Measurements from ENCODE around the gene TPRX2. TPM values are rescaled to one million over a fixed set of nuclear protein-coding genes. Genes with fewer than 3 reads are reported as not detected.
"Not testable (repeated sequence)": the region's sequence is repeated elsewhere in the genome, so short reads cannot be mapped to it uniquely, and the experiment has no call there.

The TPRX2 gene
- total RNA-seq, 2 experiments from 2014 or later: not detected

- peaks cover 0 to 4% of the 10 kb centered on the region in 2 experiments for H3K27me3 ChIP-seq (ENCODE audit: control insufficient read depth in 1 of 2, insufficient read depth in 2 of 2, low read length in 2 of 2)
- Mint-ChIP-seq H3K4me3 (no peak overlapping the region), H3K4me1 (ENCODE audit: low read depth) (no peaks in the 10 kb centered on the region), H3K9me3 (no peaks in the 10 kb centered on the region), H3K27ac (no peak overlapping the region), H3K36me3 (ENCODE audit: low read depth) (no peaks in the 10 kb centered on the region), H3K27me3 (peaks cover 26% of the 10 kb centered on the region)
- no peak overlapping the region for H3K4me3 ChIP-seq (ENCODE audit: low read length)
- H3K4me1 ChIP-seq (ENCODE audit: insufficient read depth, low read length): peaks cover 8% of the 10 kb centered on the region
- intact Hi-C loops (cut with DNase I, micrococcal nuclease): no loop called here
- H3K9me3 ChIP-seq (ENCODE audit: control insufficient read depth in 1 of 2, insufficient read depth in 1 of 2, low read length in 2 of 2): peaks cover 0 to 8% of the 10 kb centered on the region in 2 experiments
- ChIA-PET CTCF (interaction anchor here (0.7 kb wide), 1 partner anchor 274 kb away, joined by 3 read pairs; no protein-coding TSS in a partner anchor), POLR2A (no interaction called here)
- no peaks in the 10 kb centered on the region for H3K36me3 ChIP-seq (ENCODE audit: insufficient read depth, low read length)
- H3K27ac ChIP-seq (ENCODE audit: low read depth in 1 of 2, low read length in 2 of 2): no peak overlapping the region
- ATAC-seq (ENCODE audit: poor library complexity) (no peak), DNase-seq (no peak)
- no peak for TF ChIP-seq CTCF (IDR thresholded peaks at IDR 0.05)
Observed at GRCh38 chr19:47865166-47865565, 6.1 kb downstream of the TPRX2 start.

GRCh38 chr19:47878906-47879305 lies 19.9 kb downstream of the TPRX2 start:
- H3K4me1 ChIP-seq (ENCODE audit: insufficient read depth, low read length): no peaks in the 10 kb centered on the region
- H3K4me3 Mint-ChIP-seq: no peak overlapping the region
- H3K27ac ChIP-seq (ENCODE audit: low read depth in 1 of 2, low read length in 2 of 2): no peak overlapping the region
- H3K27me3 Mint-ChIP-seq: peaks cover 36% of the 10 kb centered on the region
- intact Hi-C loops (cut with DNase I, micrococcal nuclease): no loop called here
- H3K27ac Mint-ChIP-seq: no peak overlapping the region
- CTCF ChIA-PET: no interaction called here
- no peaks in the 10 kb centered on the region for H3K36me3 Mint-ChIP-seq (ENCODE audit: low read depth)
- no peaks in the 10 kb centered on the region for H3K9me3 Mint-ChIP-seq
- no peak overlapping the region for H3K4me3 ChIP-seq (ENCODE audit: low read length)
- no peak for TF ChIP-seq CTCF (IDR thresholded peaks at IDR 0.05)
- ATAC-seq (ENCODE audit: poor library complexity) (no peak), DNase-seq (no peak)
- no peaks in the 10 kb centered on the region for H3K36me3 ChIP-seq (ENCODE audit: insufficient read depth, low read length)
- no peaks in the 10 kb centered on the region for H3K9me3 ChIP-seq (ENCODE audit: control insufficient read depth in 1 of 2, insufficient read depth in 1 of 2, low read length in 2 of 2)
- H3K27me3 ChIP-seq (ENCODE audit: control insufficient read depth in 1 of 2, insufficient read depth in 2 of 2, low read length in 2 of 2): peaks cover 0 to 7% of the 10 kb centered on the region in 2 experiments
- no peaks in the 10 kb centered on the region for H3K4me1 Mint-ChIP-seq (ENCODE audit: low read depth)
- POLR2A ChIA-PET: no interaction called here

- H3K4me1 ChIP-seq (ENCODE audit: insufficient read depth, low read length); CTCF ChIA-PET; H3K27ac Mint-ChIP-seq; H3K4me1 Mint-ChIP-seq (ENCODE audit: low read depth); H3K4me3 Mint-ChIP-seq; H3K27ac ChIP-seq (ENCODE audit: low read depth in 1 of 2, low read length in 2 of 2); H3K27me3 ChIP-seq (ENCODE audit: control insufficient read depth in 1 of 2, insufficient read depth in 2 of 2, low read length in 2 of 2); ATAC-seq (ENCODE audit: poor library complexity); H3K9me3 Mint-ChIP-seq; H3K36me3 Mint-ChIP-seq (ENCODE audit: low read depth); H3K4me3 ChIP-seq (ENCODE audit: low read length); H3K36me3 ChIP-seq (ENCODE audit: insufficient read depth, low read length); H3K9me3 ChIP-seq (ENCODE audit: control insufficient read depth in 1 of 2, insufficient read depth in 1 of 2, low read length in 2 of 2); POLR2A ChIA-PET; DNase-seq; intact Hi-C loops (cut with DNase I, micrococcal nuclease): not testable (repeated sequence)
- H3K27me3 Mint-ChIP-seq: peaks cover 36% of the 10 kb centered on the region
Observed at GRCh38 chr19:47879385-47879784, 20.4 kb downstream of the TPRX2 start.

- ATAC-seq (ENCODE audit: poor library complexity) (no peak), DNase-seq (no peak)
- Histone ChIP-seq H3K36me3 (ENCODE audit: insufficient read depth, low read length) (no peaks in the 10 kb centered on the region), H3K9me3 (ENCODE audit: control insufficient read depth in 1 of 2, insufficient read depth in 1 of 2, low read length in 2 of 2) (no peaks in the 10 kb centered on the region), H3K27me3 (ENCODE audit: control insufficient read depth in 1 of 2, insufficient read depth in 2 of 2, low read length in 2 of 2) (peaks cover 0 to 7% of the 10 kb centered on the region in 2 experiments), H3K4me3 (ENCODE audit: low read length) (no peak overlapping the region), H3K27ac (ENCODE audit: low read depth in 1 of 2, low read length in 2 of 2) (no peak overlapping the region), H3K4me1 (ENCODE audit: insufficient read depth, low read length) (no peaks in the 10 kb centered on the region)
- ChIA-PET POLR2A (no interaction called here), CTCF (no interaction called here)
- intact Hi-C loops (cut with DNase I, micrococcal nuclease): no loop called here
- Mint-ChIP-seq H3K4me1 (ENCODE audit: low read depth) (no peaks in the 10 kb centered on the region), H3K27ac (no peak overlapping the region), H3K4me3 (no peak overlapping the region), H3K9me3 (no peaks in the 10 kb centered on the region), H3K36me3 (ENCODE audit: low read depth) (no peaks in the 10 kb centered on the region), H3K27me3 (peaks cover 40% of the 10 kb centered on the region)
- TF ChIP-seq CTCF (IDR thresholded peaks at IDR 0.05): no peak
Observed at GRCh38 chr19:47881757-47882156, 22.7 kb downstream of the TPRX2 start.
